ENCODE data around the gene DNAJC4.

The DNAJC4 gene

DNA sequence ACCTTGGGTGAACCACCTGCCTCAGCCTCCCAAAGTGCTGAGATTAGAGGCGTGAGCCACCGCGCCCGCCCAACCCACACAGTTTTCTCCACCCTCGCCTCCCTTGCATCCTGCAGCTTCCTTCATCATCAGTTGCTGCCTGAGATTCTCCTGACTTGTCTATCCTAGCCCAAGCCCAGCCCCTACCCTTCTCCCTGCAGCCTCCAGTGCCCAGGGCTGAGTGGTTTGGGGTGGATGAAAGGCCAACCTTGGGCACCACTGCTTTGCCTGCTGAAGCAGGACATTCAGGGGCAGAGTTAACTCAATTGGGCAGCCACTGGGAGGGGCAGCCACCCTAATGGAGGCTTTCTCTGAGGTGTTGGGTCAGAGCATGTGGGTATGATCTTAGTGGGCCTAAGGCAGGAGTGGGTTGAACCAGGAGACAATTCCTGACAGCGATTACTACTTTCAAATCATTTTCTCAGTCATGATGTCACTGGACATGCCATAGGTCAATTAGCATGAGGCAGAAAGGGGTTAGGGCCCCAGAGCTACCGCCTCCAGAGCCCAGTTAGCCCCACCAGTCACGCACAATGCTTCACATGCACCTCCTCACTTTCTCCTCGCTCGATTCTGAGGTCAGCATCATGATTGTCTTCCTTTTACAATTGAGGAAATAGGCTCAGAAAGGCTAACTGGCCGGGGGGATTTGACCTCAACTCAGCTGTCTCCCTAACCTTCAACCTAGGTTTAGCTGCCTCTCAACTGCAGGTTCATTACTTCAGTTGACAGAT is 9.5 kb downstream of the DNAJC4 start:
- Histone ChIP-seq H3K36me3 (ENCODE audit: control insufficient read depth, insufficient read depth, low read length) (no peaks in the 10 kb centered on the region), H3K9ac (no peak overlapping the region), H2AFZ (peak overlapping the region; percentile 78), H3K27me3 (ENCODE audit: control insufficient read depth, insufficient read depth, low read length) (no peaks in the 10 kb centered on the region), H3K4me2 (ENCODE audit: low read length) (peak overlapping the region; percentile 97), H3K9me3 (ENCODE audit: control insufficient read depth, low read length) (no peaks in the 10 kb centered on the region), H3K79me2 (no peaks in the 10 kb centered on the region), H3K4me1 (peaks cover 12% of the 10 kb centered on the region), H3K27ac (peak overlapping the region; percentile 99), H3K4me3 (ENCODE audit: low read depth, low read length) (peak overlapping the region; percentile 79)
- TF ChIP-seq, protein P1, sequence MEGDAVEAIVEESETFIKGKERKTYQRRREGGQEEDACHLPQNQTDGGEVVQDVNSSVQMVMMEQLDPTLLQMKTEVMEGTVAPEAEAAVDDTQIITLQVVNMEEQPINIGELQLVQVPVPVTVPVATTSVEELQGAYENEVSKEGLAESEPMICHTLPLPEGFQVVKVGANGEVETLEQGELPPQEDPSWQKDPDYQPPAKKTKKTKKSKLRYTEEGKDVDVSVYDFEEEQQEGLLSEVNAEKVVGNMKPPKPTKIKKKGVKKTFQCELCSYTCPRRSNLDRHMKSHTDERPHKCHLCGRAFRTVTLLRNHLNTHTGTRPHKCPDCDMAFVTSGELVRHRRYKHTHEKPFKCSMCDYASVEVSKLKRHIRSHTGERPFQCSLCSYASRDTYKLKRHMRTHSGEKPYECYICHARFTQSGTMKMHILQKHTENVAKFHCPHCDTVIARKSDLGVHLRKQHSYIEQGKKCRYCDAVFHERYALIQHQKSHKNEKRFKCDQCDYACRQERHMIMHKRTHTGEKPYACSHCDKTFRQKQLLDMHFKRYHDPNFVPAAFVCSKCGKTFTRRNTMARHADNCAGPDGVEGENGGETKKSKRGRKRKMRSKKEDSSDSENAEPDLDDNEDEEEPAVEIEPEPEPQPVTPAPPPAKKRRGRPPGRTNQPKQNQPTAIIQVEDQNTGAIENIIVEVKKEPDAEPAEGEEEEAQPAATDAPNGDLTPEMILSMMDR (IDR thresholded peaks at IDR 0.05), result no peak

DNA sequence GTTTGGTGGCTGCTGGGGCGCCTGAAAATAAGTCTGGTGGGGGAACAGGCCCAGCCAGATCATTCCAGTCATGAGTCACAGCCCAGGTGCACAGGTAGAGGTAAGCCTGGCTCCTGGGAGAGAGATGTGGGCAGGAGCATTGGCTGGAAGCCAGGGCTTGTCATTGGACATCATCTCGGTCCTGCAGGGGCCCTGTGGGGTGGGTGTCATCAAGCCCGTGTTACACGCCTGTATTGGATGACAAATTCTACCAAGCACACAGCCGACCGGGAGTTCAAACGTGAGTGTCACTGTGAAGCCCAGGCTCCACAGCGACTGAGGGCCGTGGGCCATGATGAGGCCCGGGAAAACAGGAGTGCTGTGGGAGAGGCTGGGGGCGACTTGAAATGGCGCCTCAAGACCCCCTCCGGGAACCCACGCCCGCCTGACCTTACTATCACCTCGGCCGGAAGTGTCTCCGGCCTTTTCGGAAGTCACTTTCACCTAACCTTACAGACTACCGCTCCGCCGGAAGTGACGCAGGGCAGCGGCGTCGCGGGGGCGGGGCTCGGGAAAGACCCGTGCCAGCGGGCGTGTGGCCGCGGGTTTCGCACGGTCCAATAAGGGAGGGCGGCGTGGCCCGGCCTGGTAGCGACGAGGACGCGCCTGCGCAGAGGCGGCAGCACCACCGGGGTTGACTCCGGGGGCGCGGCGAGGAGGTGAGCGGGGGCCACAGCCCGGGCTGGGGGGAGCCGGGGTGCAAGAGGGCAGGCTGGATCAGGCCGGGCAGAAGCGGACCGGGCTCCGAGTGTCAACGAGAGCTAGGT is 10.3 kb downstream of the DNAJC4 start, which contains the start of gene FKBP2:
Gene FKBP2 (plus strand): TSS at position 661 of the 806 bp plus-strand sequence. CDS start 1,293 bp downstream, outside the sequence.
- no peaks in the 10 kb centered on the region for H3K79me2 ChIP-seq
- peak within 1 kb of the TSS; percentile 99 for H3K27ac ChIP-seq
- H3K4me3 ChIP-seq (ENCODE audit: low read depth, low read length), result peak within 1 kb of the TSS; percentile 79
- H3K4me2 ChIP-seq (ENCODE audit: low read length), result peak within 1 kb of the TSS; percentile 97
- no peaks in the 10 kb centered on the region for H3K27me3 ChIP-seq (ENCODE audit: control insufficient read depth, insufficient read depth, low read length)
- no peaks in the 10 kb centered on the region for H3K9me3 ChIP-seq (ENCODE audit: control insufficient read depth, low read length)
- H2AFZ ChIP-seq, result peak within 1 kb of the TSS; percentile 78
- TF ChIP-seq, protein P1 (IDR thresholded peaks at IDR 0.05), result no peak
- H3K9ac ChIP-seq, result peak within 1 kb of the TSS; percentile 53
- no peaks in the 10 kb centered on the region for H3K36me3 ChIP-seq (ENCODE audit: control insufficient read depth, insufficient read depth, low read length)
- peaks cover 12% of the 10 kb centered on the region for H3K4me1 ChIP-seq

DNA sequence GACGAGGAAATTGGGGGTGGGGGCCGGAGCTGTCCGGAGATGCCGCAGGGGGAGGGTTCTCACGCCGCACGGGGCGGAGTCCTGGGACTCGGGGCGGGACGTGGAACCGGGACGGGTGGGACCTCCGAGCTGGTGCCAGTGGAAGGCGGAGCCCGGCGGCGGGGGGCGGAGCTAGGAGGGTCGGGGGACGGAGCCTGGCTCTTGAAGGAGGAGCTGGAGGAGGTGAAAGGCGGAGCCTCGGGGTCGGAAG is 10.8 kb downstream of the DNAJC4 start:
- no peaks in the 10 kb centered on the region for H3K79me2 ChIP-seq
- H3K36me3 ChIP-seq (ENCODE audit: control insufficient read depth, insufficient read depth, low read length), result no peaks in the 10 kb centered on the region
- H3K9me3 ChIP-seq (ENCODE audit: control insufficient read depth, low read length), result no peaks in the 10 kb centered on the region
- H3K4me2 ChIP-seq (ENCODE audit: low read length), result peak overlapping the region; percentile 97
- peak overlapping the region; percentile 99 for H3K27ac ChIP-seq
- TF ChIP-seq, protein P1 (IDR thresholded peaks at IDR 0.05), result no peak
- H3K4me3 ChIP-seq (ENCODE audit: low read depth, low read length), result peak overlapping the region; percentile 79
- H3K4me1 ChIP-seq, result peaks cover 12% of the 10 kb centered on the region
- H3K27me3 ChIP-seq (ENCODE audit: control insufficient read depth, insufficient read depth, low read length), result no peaks in the 10 kb centered on the region
- H2AFZ ChIP-seq, result peak overlapping the region; percentile 78
- H3K9ac ChIP-seq, result no peak overlapping the region

DNA sequence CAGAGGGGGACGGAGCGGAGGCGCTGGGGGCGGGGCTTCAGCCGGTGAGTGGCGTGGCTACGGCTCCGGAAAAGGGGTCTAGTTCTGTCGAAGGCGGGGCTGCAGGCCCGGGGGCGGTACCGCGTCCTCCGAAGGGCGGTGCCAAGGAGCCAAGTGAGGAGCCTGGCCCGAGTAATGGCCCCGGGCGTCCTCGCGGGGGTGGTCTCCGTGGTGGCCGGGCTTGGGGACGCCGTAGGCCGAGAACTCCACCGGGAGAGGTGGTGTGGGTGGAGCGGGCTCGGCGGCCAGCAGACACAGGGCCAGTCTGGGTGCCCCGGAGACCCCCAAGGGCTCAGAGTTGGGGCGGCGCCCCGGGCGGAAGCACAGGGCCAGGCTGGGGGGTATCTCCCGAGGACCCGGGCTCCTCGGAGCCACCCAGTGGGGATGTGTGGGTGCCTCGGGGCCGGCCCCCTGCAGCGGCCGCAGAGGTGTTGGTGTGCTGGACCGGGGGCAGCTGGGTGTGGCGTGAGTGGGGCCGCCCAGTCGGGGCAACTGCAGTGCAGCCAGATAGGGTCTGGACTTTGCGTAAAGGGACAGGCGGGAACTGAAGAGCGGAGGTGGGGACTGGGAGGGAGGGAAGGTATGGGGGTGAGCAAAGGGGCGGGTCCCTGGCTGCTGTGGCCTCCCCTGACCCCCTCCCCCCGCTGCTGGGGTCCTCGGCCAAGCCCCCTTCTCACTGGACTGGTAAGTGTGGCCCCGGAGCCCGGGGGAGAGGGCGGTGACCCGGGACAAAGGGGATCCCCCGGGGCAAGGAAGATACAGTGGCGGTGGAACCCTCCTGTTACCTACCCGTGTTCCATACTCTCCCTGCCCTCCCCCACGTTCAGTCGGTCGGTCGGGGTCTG is 11.4 kb downstream of the DNAJC4 start:
- Histone ChIP-seq H3K9me3 (ENCODE audit: control insufficient read depth, low read length) (no peaks in the 10 kb centered on the region), H2AFZ (peak overlapping the region; percentile 78), H3K79me2 (no peaks in the 10 kb centered on the region), H3K9ac (peak overlapping the region; percentile 53), H3K4me3 (ENCODE audit: low read depth, low read length) (peak overlapping the region; percentile 79), H3K4me2 (ENCODE audit: low read length) (peak overlapping the region; percentile 81), H3K27ac (peak overlapping the region; percentile 99), H3K36me3 (ENCODE audit: control insufficient read depth, insufficient read depth, low read length) (no peaks in the 10 kb centered on the region), H3K4me1 (peaks cover 12% of the 10 kb centered on the region), H3K27me3 (ENCODE audit: control insufficient read depth, insufficient read depth, low read length) (no peaks in the 10 kb centered on the region)
- TF ChIP-seq, protein P1 (IDR thresholded peaks at IDR 0.05), result no peak
